Ovary (tissue), 9 donors: Measurements from ENCODE around the gene TMEM82. TPM values are rescaled to one million over a fixed set of nuclear protein-coding genes. Genes with fewer than 3 reads are reported as not detected.

ENCODE experiments used
- DNase-seq, 5 donors: peaks; one replicate each; pipeline ENCODE4 v3.0.0-alpha.2; 2019 to 2020
- H3K27ac ChIP-seq, 2 donors: fragments of 200-600 bp; one replicate each; pipeline versions ENCODE4 v1.5.1 to v1.8.0; 2019 to 2022
- H3K27me3 ChIP-seq: fragments of 200-600 bp; one replicate; pipeline ENCODE4 v1.8.0; 2022
- H3K36me3 ChIP-seq: fragments of 200-600 bp; sonication (generic); one replicate; pipeline ENCODE4 v1.5.1; 2019
- H3K4me1 ChIP-seq: one replicate; pipeline ENCODE4 v1.8.1; 2013; ENCODE audit warnings: mild to moderate bottlenecking, moderate library complexity; ENCODE audit not compliant: insufficient read depth
- H3K4me3 ChIP-seq: fragments of 200-600 bp; sonication (generic); one replicate; pipeline ENCODE4 v1.5.1; 2017
- H3K9me3 ChIP-seq, 2 donors: fragments of 200-600 bp in 1 of 2; sonication (generic) in 1 of 2; one replicate each; pipeline versions ENCODE4 v1.5.1 to v1.8.1; 2013 to 2019; ENCODE audit warnings: mild to moderate bottlenecking in 1 of 2, moderate library complexity in 1 of 2
- CTCF ChIP-seq, 3 donors: fragments of 450-650 bp in 2 of 3; fragments of 200-600 bp in 1 of 3; IDR thresholded peaks; one replicate each; pipeline versions ENCODE4 v1.5.1 to v1.8.0; 2016 to 2022; ENCODE audit warnings: antibody characterized with exemption in 3 of 3, mild to moderate bottlenecking in 1 of 3
- EP300 ChIP-seq: sonication (generic); formaldehyde crosslinking; IDR thresholded peaks from one replicate; pipeline ENCODE4 v1.6.1; 2017; ENCODE audit warnings: antibody characterized with exemption
- POLR2A ChIP-seq: fragments of 450-650 bp; IDR thresholded peaks from one replicate; pipeline ENCODE4 v1.6.1; 2017; ENCODE audit warnings: antibody characterized with exemption, mild to moderate bottlenecking, moderate library complexity
- WGBS, 3 donors: extraction: QIAGEN DNeasy Blood & Tissue Kit in 1 of 3; methylation state at CpG; one replicate each; pipeline versions ENCODE4 v1.1.5 to v1.1.7; 2013 to 2017; 5-methylcytosine and 5-hydroxymethylcytosine counted together
- intact Hi-C, 4 donors: fragments of 100-400 bp; cut with DNase I; formaldehyde crosslinking; loops; one replicate each; pipeline versions ENCODE4 v1.11.0 to v1.15.1; 2022 to 2023
- polyA plus RNA-seq, 2 donors: library from polyadenylated mRNA; stranded (reverse); fragments of 200-250 nt in 1 of 2; fragments of 350-450 nt in 1 of 2; fragmentation: Illumina TruSeq in 1 of 2; extraction: RNeasy Lipid Tissue Mini Kit (QIAGEN cat#74804) in 1 of 2; gene quantifications; one replicate each; pipeline ENCODE4 v1.2.3, GENCODE V29; 2013 to 2014
- total RNA-seq, 7 donors: library from RNA; depleted of rRNA in 2 of 7; stranded (reverse); fragments of >200 nt in 2 of 7; fragmentation: NEBNext Ultra II Directional in 3 of 7; extraction: Animal tissue kit (Norgen Biotek cat#: 25700) in 3 of 7; gene quantifications; one replicate each; pipeline versions ENCODE4 v1.1.0 to v1.2.4, GENCODE V29; 2016 to 2023
- donor health status: DM: no; HTN: no; CAD: no; lungs with moderate emphysema.
- donor health status: DM: no; HTN: no; CAD: no.
- donor health status: Bipolar disorder and iron deficiency.
- donor health status: DM: yes; HTN: yes; CAD: no.
- donor health status: DM: no; HTN: no; CAD: no.
- donor health status: DM: yes; HTN: yes; CAD: no.

The TMEM82 gene
- total and polyA plus RNA-seq, 9 donors, result not detected

DNA sequence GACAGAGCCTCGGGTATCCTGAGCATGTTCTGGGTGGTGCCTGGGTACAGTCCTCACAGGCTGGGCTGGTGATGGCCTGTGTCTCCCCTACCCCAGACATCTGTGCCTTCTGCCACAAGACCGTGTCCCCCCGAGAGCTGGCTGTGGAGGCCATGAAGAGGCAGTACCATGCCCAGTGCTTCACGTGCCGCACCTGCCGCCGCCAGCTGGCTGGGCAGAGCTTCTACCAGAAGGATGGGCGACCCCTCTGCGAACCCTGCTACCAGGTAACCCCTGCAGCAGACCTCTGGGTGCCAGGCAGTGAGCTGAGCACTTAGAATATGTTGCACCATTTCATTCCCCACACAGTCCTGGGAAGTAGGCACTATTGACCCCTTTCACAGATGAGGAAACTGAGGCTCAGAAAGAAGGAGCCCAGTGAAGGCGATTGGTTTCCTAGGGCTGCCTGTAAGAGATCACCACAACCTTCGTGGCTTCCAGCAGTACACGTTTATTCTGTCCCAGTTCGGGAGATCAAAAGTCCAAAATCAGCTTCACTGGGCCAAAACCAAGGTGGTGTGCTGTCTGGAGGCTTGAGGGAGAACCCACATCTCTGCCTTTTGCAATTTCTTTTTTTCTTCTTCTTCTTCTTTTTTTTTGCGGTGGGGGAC lies 28.1 kb downstream of the TMEM82 start:
- no peaks in the 10 kb centered on the region for H3K4me1 ChIP-seq
- no peak overlapping the region for H3K4me3 ChIP-seq
- no peak for DNase-seq
- 83 to 91% (median 87%) methylated on average over 14 of the region's 14 CpGs for WGBS, 3 donors
- H3K27me3 ChIP-seq, result no peaks in the 10 kb centered on the region
- TF ChIP-seq EP300 (no peak), CTCF (IDR thresholded peaks at IDR 0.05) (no peak), POLR2A (no peak)
- H3K27ac ChIP-seq, result no peak overlapping the region
- intact Hi-C loops, result no loop called here
- no peaks in the 10 kb centered on the region for H3K36me3 ChIP-seq
- no peaks in the 10 kb centered on the region for H3K9me3 ChIP-seq

GRCh38 chr1:15771836-15772515 lies 29.7 kb downstream of the TMEM82 start:
- Histone ChIP-seq H3K4me3 (no peak overlapping the region), H3K36me3 (no peaks in the 10 kb centered on the region), H3K9me3 (no peaks in the 10 kb centered on the region), H3K27me3 (no peaks in the 10 kb centered on the region), H3K27ac (no peak overlapping the region), H3K4me1 (no peaks in the 10 kb centered on the region)
- intact Hi-C loops, result no loop called here
- TF ChIP-seq CTCF (IDR thresholded peaks at IDR 0.05) (no peak), POLR2A (no peak)
- 19 to 48% (median 33%) methylated on average over 6 of the region's 6 CpGs for WGBS, 3 donors
- peak in 1 of 5 donors; percentile 39 for DNase-seq

- Histone ChIP-seq H3K4me1 (no peaks in the 10 kb centered on the region), H3K27ac (no peak overlapping the region), H3K27me3 (no peaks in the 10 kb centered on the region), H3K4me3 (no peak overlapping the region), H3K9me3 (no peaks in the 10 kb centered on the region), H3K36me3 (no peaks in the 10 kb centered on the region)
- no peak for DNase-seq
- 63 to 70% (median 68%) methylated on average over 2 of the region's 2 CpGs for WGBS, 3 donors
- TF ChIP-seq POLR2A (no peak), EP300 (no peak), CTCF (IDR thresholded peaks at IDR 0.05) (no peak)
- intact Hi-C loops, result no loop called here
Measured at GRCh38 chr1:15775706-15776105, 33.4 kb downstream of the TMEM82 start.

DNA sequence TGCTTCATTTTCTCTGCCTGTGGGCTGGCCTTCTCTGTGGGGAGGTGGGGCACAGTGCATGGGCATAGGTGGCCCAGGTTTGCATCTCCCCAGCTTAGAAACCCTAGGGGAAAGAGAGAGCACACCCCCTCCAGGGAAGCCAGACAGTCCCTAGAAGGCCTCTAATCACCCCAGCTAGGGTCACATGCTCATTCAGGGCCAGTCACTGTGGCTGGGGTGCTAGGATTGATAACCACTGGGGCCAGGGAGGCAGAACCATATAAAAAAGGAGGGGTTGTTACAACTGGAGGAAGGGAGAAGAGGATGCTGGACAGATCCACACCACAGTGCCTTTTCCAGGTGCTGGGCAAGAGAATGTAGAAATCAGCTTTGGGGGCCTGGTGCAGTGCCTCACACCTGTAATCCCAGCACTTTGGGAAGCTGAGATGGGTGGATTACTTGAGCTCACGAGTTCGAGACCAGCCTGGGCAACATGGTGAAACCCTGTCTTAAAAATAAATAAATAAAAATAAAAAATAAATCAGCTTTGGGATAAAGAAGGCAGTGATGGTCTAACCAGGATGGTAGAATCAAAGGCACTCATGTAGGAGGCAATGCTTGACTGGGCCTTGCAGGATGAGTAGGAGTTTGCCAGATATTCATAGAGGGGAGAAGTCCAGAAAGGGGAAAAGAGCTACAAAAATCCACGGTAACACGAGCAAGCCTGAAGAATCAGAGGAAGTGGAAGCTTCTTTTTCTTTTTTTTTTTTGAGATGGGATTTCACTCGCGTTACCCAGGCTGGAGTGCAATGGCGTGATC lies 35.8 kb downstream of the TMEM82 start:
- intact Hi-C loops, result no loop called here
- Histone ChIP-seq H3K4me1 (no peaks in the 10 kb centered on the region), H3K36me3 (no peaks in the 10 kb centered on the region), H3K9me3 (no peaks in the 10 kb centered on the region), H3K4me3 (no peak overlapping the region), H3K27ac (no peak overlapping the region), H3K27me3 (no peaks in the 10 kb centered on the region)
- 86 to 91% (median 90%) methylated on average over 7 of the region's 7 CpGs for WGBS, 3 donors
- DNase-seq, result no peak
- TF ChIP-seq EP300, result no peak
